NCI-H748 treated with DMSO at 0.1 percent for 48 hours (cell line): Measurements from ENCODE around the gene SOX8.

Source experiments
- DNase-seq: peaks from one replicate; lab custom pipeline; 2025; lab: John Stamatoyannopoulos, UW

SOX8 gene

DNA sequence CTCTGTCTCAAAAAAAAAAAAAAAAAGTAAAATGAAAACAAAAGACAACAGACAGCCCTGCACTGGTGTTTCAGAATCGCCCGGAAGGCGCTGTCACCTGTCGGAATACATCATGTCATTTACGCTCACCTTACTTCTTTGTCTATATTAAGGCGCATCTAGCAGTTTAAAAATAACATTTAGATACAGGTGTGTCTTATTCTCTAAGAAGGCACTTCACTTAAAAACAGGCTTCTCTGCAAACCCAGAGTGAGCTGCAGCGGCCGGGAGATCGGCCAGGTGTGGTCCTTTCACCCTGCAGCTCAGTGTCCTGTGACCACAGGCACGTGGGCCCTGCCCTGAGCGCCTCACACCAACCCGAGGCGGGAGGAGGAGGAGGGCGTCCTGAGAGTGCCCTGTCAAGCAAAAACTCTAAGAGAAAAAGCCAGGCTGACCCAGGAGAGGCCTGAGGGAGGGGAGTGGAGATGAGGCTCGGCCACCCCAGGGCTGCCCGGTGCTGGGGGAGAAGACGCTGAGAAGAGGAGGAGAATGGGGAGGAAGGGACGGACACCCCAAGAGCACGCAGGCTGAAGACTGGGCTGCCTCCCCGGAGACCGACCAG is 7.5 kb upstream of the SOX8 start:
- DNase-seq: no peak

DNA sequence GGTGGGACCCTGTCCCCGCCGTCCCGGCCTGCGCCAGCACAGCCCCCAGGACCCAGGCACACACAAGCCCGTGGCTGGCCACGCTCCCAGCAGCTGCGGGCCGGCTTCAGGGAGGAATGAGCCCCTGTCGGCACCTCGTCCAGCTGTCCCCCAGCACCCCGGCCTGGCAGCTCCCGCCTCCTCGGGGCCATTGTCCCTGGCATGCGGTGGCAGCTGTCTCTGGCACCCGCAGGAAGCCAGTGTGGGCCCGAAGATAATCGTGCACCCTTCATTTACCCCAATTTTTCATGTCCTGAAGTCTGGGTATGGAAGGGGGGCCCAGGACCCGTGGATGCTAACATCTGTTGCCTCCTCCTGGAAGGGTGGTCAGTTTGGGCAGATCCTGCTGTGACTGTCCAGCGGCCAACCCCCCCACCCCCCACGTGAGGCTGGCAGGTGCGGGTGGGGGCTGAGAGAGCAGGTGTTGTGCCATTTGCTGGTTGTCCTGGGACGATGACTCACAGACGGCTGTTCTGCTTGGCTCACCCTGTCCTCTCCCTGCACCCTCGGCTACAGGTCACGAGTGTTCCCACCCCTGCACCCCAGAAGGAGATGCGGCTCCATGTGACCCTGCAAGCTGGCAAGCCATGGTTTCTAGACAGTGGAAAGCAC is 6.8 kb upstream of the SOX8 start:
- no peak for DNase-seq

DNA sequence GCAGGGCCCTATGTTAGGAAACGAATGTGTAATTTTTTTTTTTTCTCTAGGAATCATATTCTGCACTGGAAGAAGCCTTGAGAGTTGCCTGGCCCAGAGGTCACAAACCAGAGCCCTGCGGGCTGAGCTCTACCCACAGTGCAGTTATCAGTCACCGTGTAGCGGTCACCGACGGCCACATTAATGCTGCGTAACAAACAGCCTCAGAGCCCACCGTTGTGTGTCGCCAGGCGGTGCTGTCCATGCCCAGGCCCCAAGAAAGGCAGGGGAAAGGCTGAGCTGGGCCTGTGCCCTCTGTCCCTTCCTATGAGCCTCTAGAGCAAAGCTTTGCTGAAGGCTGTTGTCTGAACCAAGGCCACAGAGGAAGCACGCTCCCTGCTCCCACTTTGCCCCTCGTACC is 6.3 kb upstream of the SOX8 start:
- no peak for DNase-seq

DNA sequence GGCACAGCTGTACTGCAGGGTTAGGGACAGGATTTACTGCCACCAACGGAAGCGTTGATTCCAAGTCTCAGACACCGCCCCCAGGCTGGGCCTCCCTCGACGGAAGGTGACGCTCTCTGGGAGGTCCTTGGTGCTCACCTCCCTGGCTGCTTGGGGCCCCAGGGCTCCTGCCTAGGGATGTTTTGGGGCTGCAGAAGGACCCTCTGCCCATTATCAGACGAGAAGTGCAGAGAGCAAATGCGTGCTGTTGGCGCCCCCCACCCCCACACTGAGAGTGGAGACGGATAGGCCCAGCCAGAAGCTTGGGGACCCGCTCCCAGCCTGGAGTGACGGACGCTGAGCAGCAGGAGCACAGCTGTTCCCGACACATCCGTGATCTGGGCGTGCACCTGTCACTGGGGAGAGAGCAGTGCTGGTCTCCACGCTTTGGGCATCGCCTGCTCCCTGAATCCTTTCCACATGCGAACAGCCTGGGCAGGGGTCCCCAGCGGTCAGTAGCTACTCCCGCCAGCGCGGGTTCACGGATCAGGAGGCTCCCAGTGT is 5.1 kb upstream of the SOX8 start:
- DNase-seq: no peak

DNA sequence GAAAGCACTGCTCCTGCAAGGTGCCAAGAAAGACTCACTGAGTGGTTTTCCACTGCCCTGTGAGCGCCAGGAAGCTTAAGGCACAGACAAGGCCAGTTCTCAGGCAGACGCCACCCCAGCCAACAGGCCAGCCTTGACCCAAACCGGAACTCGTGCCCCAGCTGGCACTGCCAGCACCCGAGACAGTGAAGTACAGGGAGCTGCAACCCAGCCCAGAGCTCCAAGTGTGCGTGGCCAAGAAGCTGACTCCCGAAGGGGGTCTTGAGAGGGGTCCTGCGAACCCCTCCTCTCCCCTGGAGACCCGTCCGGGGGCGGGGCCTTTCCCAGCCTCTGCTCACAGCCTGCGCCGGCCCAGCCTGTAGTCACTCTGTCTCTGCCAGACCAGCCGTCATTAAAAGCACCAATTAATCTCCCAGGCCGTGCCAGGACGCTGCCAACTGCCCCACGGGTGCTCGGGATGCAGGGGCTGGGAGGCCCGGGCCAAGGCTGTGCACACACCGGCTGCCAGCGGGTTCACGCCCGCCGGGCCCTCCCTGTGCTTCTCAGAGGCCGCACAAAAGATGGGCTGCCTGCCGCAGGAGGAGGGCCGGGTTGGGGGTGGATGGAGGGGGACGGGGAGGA is 4.4 kb upstream of the SOX8 start:
- DNase-seq: no peak

DNA sequence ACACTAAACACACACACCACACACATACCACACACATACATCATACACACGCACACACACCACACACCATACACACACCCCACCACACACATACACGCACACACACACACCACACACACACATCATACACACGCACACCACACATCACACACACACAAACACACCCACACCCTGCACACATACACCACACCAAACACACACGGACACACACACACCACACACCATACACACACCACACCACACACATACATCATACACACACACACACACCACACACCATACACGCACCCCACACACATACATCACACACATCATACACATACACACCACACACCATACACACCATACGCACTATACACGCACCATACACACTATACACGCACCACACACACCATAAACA is 3.7 kb upstream of the SOX8 start:
- no peak for DNase-seq

DNA sequence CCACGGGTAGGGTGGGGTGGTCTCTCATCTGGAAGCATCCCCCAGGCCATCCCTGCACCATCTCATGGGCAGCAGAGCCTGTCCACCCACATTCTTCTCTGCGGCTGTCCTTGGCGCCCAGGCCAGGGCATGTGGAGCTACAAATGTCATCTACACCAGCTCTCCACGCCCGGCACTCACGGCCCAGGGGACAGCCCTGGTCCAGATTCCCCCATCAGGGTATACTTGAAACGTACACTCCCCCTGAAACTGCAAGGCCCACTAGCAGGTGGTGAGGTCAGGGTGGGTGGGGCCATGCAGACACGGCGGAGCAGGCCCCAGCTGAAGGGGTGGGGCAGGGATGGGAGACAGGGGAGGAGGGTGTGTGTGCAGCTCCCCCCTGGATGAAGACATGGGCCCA is 3.2 kb upstream of the SOX8 start:
- no peak for DNase-seq

DNA sequence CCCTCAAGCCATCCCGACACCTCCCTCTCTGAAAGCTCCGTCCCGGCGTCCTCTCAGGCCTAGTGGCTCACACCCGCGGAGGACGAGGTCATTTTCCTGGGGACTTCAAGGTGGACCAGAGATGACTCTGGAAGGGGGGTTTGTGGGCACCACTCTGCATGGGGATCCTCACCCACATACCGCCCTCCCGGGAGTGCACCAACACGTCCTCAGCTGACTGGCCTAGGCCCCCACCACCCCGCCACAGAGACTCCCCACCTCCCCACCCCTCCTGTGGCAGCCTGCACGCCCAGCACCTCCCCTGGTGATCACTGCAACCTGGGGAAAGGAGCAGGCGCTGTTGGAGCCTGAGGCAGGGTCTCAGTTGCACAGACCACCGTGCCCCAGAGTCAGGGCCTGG is 2.4 kb upstream of the SOX8 start:
- no peak for DNase-seq

DNA sequence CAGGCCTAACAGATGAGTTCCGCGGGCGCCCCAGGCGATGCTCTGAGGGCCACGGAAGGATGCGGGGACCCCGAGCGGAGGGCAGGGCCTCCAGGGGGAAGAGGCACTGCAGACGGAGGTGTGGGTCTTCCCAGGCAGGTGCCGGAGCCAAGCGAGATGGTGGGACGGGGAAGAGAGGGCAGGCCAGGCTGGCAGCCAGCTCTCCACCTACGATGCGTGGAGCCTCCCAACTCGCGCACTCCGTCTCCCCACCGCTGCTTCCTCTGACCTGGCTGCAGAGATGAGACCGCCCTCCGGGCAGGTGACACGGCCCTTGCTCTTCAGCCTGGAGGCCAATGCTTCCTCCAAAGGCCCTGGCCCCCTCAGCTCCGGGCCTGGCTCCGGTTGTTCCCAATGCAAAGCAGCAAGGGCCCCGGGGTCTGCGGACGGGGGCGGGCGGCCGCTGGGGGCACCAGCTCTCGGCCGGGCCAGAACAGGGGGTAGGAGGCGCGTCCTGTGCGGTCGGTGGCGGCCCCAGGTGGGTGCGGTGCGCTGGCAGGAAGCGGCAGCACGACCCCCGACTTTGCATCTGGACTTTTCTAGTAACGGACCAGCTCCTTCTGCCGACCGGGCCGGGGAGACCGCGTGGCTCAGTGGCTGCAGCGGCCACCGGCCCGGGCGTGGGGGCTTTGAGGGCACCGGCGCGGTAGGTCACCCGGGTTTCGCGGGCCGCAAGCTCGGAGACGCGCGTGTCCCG is 1.5 kb upstream of the SOX8 start:
- no peak for DNase-seq

DNA sequence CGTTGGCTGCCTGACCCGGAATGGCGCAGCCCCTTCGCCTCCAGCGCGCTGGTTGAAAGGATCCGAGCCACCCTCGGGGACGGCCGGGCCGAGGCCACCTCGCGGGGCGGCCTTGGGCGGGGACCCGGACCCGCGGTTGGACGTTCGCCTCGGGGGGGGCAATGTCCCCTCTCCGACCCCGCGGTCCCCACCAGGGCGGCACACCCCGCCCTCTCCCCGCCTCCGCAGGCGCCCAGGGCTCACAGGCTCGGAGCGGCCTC is 1.0 kb upstream of the SOX8 start:
- DNase-seq: no peak

DNA sequence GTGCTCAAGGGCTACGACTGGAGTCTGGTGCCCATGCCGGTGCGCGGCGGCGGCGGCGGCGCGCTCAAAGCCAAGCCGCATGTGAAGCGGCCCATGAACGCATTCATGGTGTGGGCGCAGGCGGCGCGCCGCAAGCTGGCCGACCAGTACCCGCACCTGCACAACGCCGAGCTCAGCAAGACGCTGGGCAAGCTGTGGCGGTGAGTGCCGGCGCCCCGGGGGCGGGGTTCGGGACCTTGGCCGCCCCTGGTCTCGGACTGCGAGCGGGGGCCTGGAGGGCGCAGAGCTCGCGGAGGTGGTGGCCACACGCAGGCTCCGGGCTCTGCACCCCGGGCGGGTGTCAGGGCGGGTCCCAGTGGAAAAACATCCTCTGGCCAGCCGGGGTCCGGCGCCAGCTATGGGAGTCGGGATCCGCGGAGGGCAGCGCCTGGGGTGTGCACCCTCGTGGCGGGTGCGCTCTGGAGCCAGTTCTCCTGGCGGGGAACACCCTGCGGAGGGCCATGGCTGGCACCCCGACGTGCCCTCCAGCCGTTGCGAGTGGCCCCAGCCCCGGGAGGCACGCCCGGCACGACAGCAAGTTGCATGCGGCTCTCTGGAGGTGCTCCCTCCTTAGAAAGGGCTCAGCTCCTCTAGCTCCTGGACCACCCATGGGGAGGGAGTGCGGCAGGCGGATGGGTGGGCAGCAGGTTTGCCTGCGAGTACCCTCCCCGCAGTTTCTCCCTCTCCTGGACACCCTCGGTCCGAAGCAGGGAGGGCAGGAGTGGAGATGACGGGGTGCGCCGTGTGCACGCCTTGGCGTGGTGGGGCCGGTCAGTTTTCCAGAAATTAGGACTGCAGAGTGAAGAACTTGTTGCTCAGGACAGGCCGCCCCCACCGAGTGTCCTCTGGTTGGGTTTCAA is 824 bp downstream of the SOX8 start:
- no peak for DNase-seq

DNA sequence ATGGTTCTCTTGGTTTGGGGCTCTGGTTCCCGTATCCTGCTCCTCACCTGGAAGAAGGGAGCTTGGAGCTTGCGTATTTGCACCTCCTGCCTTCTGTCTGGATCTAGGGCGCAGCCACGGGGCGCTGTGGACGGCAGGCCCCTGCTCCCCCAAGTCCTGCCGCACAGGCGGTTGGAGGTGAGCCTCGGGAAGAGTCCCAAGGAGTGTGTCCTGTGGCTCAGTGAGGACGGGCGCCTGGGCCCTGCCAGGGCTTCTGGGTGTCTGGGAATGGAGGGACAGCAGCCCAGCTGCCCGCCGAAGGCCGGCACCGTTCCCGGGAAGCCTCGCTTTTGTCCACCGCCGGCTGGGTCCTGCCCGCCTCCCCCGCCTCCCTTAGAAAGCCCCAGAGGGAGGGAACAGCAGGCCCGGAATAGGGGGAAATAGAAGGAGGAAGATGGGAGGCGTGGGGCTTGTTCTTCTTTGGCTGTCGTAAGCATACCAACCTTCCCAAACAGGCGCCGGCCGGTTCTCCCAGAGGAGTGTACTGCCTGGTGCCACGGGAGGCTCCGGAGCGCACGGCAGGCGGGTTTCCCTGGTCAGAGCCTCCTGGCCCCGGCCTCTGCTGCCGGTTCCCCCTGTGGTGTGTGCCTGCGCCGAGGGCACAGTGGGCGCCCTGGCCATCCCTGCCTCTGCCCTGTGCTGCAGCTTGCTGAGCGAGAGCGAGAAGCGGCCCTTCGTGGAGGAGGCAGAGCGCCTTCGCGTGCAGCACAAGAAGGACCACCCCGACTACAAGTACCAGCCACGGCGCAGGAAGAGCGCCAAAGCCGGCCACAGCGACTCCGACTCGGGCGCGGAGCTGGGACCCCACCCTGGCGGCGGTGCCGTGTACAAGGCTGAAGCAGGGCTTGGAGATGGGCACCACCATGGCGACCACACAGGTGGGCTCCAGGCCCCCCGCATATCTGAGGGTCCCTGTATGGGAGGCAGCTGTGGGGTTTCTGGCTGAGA is 1.8 kb downstream of the SOX8 start:
- no peak for DNase-seq

DNA sequence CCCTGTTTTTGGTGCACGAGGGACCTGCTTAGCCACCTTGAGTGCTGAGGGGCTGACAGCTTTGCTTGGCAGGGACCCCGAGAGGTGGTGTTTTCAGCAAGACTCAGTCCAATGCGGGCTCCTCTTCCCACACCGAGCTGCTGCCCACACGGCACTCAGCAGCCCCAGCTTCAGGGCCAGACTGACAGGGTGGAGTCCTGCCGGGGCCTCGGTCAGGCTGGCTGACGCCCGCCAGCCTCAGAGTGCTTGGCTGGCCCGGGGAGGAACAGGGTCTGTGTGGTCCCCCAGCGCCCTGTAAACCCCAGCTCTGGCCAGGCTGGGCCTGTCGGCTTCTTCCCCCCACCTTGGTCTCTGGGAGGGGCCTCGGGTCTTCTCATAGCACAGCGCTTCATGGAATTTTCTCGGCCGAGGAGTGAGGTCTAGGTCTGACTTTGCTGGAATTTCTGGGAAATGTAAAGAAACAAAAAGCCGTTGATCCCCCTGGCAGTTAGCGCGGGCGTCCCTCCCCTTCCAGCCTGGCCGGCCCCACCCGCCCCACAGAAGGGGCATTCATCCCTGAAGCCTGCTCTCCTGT is 2.6 kb downstream of the SOX8 start:
- DNase-seq: no peak

DNA sequence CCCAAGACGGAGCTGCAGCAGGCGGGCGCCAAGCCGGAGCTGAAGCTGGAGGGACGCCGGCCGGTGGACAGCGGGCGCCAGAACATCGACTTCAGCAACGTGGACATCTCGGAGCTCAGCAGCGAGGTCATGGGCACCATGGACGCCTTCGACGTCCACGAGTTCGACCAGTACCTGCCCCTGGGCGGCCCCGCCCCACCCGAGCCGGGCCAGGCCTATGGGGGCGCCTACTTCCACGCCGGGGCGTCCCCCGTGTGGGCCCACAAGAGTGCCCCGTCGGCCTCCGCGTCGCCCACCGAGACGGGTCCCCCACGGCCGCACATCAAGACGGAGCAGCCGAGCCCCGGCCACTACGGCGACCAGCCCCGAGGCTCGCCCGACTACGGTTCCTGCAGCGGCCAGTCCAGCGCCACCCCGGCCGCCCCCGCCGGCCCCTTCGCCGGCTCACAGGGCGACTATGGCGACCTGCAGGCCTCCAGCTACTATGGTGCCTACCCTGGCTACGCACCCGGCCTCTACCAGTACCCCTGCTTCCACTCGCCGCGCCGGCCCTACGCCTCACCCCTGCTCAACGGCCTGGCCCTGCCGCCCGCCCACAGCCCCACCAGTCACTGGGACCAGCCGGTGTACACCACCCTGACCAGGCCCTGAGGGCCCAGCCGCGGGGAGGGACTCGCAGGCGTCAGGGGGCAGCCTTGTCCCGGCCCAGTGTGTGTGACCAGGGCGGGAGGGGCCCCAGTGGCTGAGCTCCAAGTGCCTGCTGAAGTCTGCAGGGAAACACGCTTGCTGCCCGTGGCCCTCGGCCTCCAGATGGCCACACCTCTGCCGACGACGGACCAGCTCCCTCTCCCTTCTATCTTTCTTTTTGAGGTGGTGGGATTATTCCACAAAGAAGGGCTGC is 3.4 kb downstream of the SOX8 start:
- DNase-seq: no peak

DNA sequence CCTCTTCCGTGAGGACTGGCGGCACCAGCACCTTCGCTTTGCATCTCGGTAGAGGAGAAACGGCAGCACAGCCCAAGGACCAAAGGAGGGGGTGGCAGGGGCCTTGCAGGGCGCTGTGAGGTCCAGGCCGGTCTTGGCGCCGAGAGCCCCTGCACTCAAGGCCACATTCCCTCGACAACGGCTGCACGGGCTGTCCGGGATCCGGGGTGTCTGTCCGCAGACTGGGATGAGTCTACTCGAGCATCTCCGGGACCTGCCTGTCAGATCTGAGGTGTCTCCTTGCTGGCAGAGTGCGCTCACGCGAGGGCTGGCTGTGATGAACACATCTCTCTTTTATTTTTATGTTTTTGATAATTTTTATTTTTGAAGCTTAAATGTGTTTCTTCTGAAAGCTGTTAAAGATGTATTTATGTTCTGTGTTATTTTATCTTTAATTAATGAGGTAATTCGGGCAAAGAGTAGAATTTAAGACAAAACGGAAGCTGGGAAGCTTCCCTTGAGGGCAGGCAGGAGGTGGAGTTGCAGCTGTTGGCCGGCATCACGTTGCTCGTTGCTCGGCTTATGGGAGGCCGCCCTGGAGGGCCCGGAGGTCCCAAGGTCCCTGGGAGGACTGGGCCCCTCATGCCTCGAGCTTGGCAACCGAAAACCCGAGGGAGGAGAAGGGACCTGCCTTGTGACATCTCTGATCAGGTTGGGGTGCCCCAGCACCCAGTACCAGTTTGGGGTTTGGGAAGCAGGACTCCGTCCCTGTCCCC is 4.3 kb downstream of the SOX8 start:
- DNase-seq: no peak

DNA sequence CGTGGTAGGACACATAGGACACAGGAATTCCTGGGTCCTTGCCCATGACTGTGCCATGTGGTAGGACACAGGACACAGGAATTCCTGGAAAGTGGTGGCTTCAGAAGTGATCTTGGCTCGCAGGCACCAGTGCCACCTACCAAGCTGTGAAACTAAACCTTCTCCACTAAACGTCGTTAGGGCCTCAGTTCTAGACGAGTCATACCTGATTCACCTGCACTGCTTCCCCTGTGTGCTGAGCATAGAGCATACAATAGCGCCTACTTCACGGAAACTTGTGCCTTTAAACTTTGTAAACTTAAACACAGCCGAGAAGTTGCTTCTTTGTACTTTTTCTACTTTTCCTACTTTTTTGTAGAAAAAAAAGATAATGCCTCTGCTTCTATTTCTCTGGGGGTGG is 4.8 kb downstream of the SOX8 start:
- no peak for DNase-seq

DNA sequence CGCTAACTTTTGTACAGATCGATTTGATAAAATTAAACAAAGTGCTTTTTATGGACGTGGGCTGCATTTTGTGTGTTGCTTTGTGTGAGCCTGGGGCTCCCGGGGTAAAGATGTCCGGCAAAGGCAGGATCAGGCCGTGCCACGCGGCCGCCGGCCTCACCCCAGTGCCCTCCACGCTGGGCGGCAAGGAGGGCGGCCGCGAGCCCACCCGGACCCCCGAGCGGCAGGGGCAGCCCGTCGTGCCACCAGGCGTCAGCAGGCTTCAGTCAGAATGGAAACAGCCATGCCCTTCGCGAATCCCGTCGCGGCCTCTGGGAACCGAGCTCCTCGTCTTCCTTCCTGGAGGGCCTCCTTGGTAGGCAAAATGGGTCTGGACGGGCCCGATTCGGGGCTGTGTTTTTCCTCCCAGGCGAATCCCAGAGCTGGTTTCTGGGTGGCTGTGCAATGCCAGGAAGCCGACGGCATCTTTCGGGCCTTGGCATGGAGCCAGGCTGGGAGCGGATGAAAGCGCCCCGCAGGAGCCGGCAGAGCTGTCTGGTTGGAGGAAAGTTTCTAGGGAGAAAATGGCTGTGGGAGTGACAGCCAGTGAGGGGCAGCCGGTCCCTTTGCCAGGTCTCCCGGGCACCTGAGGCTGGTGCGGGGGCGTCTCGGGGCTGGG is 5.5 kb downstream of the SOX8 start:
- DNase-seq: no peak

DNA sequence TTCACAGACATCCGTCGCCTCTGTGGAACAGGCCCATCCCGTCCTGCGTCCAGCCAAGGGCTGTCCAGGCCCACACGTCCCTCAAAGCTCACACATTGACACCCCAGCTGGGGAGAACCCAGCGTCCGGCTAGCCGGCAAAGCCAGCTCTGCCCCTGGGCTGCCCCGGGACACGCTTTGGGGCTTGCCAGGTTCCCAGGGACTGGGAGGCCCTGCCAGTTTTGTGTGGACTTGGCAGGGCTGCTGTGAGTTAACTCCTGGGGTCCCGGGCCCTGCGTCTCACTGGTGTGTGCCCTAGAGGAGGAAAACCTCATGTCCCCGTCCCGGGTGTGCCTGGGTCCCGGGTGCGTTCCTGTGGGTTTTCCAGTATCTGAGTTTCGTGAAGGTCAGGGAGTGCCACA is 6.3 kb downstream of the SOX8 start:
- DNase-seq: no peak
